Chondrocyte (in vitro differentiated cells): ENCODE results near the gene TCTN2. TPM values are rescaled to one million over a fixed set of nuclear protein-coding genes. Genes with fewer than 3 reads are reported as not detected.
A peak's percentile ranks its signal among the peaks of the same experiment; 100 is the strongest.

Source experiments
- DNase-seq: peaks from one replicate; pipeline ENCODE4 v3.0.0; 2021; ENCODE audit warnings: mixed read lengths, low spot score
- H3K27ac Mint-ChIP-seq: one replicate; pipeline ENCODE4 v1.8.0; 2021; ENCODE audit warnings: mild to moderate bottlenecking, moderate library complexity, mixed read lengths; ENCODE audit not compliant: unreplicated experiment
- H3K27me3 Mint-ChIP-seq: 2 replicates; pipeline ENCODE4 v1.8.0; 2021; ENCODE audit warnings: low read depth, mixed read lengths
- H3K36me3 Mint-ChIP-seq: 2 replicates; pipeline ENCODE4 v1.8.0; 2021; ENCODE audit warnings: low read depth, mixed read lengths
- H3K4me1 Mint-ChIP-seq: 2 replicates; pipeline ENCODE4 v1.8.0; 2021; ENCODE audit warnings: low read depth, mild to moderate bottlenecking, mixed read lengths
- H3K4me3 Mint-ChIP-seq: one replicate; pipeline ENCODE4 v1.8.0; 2021; ENCODE audit warnings: mild to moderate bottlenecking, moderate library complexity, mixed read lengths; ENCODE audit not compliant: unreplicated experiment
- H3K9me3 Mint-ChIP-seq: 2 replicates; pipeline ENCODE4 v1.8.0; 2021; ENCODE audit warnings: low read depth, mixed read lengths
- CTCF ChIP-seq: fragments of 200-600 bp; sonication (generic); IDR thresholded peaks from 2 replicates; pipeline ENCODE4 v1.5.0; 2021; ENCODE audit warnings: antibody characterized with exemption, mild to moderate bottlenecking, moderate library complexity
- total RNA-seq: library from RNA; stranded (reverse); gene quantifications from 3 replicates; pipeline ENCODE4 v1.2.1, GENCODE V29; 2021

TCTN2 gene
- total RNA-seq, 1 donor from 2014 or later, result 8.6 TPM

- H3K4me3 Mint-ChIP-seq, result no peak overlapping the region
- H3K27me3 Mint-ChIP-seq, result no peaks in the 10 kb centered on the region
- peak; percentile 28 for TF ChIP-seq CTCF
- H3K27ac Mint-ChIP-seq, result no peak overlapping the region
- no peaks in the 10 kb centered on the region for H3K4me1 Mint-ChIP-seq
- peaks cover 42% of the 10 kb centered on the region for H3K36me3 Mint-ChIP-seq
- no peak for DNase-seq
- H3K9me3 Mint-ChIP-seq, result no peaks in the 10 kb centered on the region
Observed at GRCh38 chr12:123744836-123745235, 73.9 kb downstream of the TCTN2 start.

- no peak for DNase-seq
- H3K4me3 Mint-ChIP-seq, result no peak overlapping the region
- no peaks in the 10 kb centered on the region for H3K4me1 Mint-ChIP-seq
- no peak for TF ChIP-seq CTCF
- no peaks in the 10 kb centered on the region for H3K9me3 Mint-ChIP-seq
- no peaks in the 10 kb centered on the region for H3K27me3 Mint-ChIP-seq
- no peak overlapping the region for H3K27ac Mint-ChIP-seq
- H3K36me3 Mint-ChIP-seq, result peaks cover 37% of the 10 kb centered on the region
Observed at GRCh38 chr12:123747309-123747708, 76.4 kb downstream of the TCTN2 start.

GRCh38 chr12:123748161-123748560 is 77.2 kb downstream of the TCTN2 start:
- TF ChIP-seq CTCF, result no peak
- no peak for DNase-seq
- no peaks in the 10 kb centered on the region for H3K4me1 Mint-ChIP-seq
- peaks cover 39% of the 10 kb centered on the region for H3K36me3 Mint-ChIP-seq
- no peak overlapping the region for H3K4me3 Mint-ChIP-seq
- H3K9me3 Mint-ChIP-seq, result no peaks in the 10 kb centered on the region
- no peak overlapping the region for H3K27ac Mint-ChIP-seq
- no peaks in the 10 kb centered on the region for H3K27me3 Mint-ChIP-seq

- no peak overlapping the region for H3K4me3 Mint-ChIP-seq
- H3K36me3 Mint-ChIP-seq, result peaks cover 41% of the 10 kb centered on the region
- no peak overlapping the region for H3K27ac Mint-ChIP-seq
- peaks cover 4% of the 10 kb centered on the region for H3K4me1 Mint-ChIP-seq
- H3K27me3 Mint-ChIP-seq, result no peaks in the 10 kb centered on the region
- no peak for DNase-seq
- no peaks in the 10 kb centered on the region for H3K9me3 Mint-ChIP-seq
- TF ChIP-seq CTCF, result no peak
Observed at GRCh38 chr12:123748661-123749060, 77.7 kb downstream of the TCTN2 start.

GRCh38 chr12:123749355-123749754 is 78.4 kb downstream of the TCTN2 start:
- Mint-ChIP-seq H3K36me3 (peaks cover 37% of the 10 kb centered on the region), H3K27ac (no peak overlapping the region), H3K4me3 (no peak overlapping the region), H3K9me3 (no peaks in the 10 kb centered on the region), H3K4me1 (peaks cover 9% of the 10 kb centered on the region), H3K27me3 (no peaks in the 10 kb centered on the region)
- no peak for DNase-seq
- no peak for TF ChIP-seq CTCF
